ENCODE results near the gene EIF2B4. TPM values are rescaled to one million over a fixed set of nuclear protein-coding genes. Genes with fewer than 3 reads are reported as not detected.

EIF2B4 gene
- total RNA-seq, 1 experiment from 2014 or later: 57.2 TPM

DNA sequence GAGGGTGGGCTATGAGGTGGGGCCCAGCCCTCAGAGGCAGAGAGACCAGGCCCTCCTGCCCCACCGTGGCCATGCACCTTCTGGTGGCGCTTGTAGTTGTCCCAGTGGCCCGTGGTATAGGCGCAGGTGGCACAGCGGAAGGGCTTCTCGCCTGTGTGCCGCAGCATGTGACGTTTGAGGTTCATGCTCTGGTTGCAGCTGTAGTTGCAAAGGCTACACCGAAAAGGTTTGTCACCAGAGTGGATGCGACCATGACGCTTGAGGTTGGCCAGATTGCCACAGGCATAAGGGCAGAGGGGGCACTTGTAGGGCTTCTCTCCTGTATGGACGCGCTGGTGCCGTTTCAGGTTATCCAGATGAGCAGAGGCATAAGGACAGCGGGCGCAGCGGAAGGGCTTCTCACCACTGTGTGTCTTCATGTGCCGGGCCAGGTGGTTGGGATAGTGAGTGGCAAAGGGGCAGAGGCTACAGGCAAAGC is 7.5 kb upstream of the EIF2B4 start:
- in situ Hi-C loops (cut with HindIII; ENCODE audit: low pct_unique_long_range_greater_than_20kb, low sequenced_read_pairs) (no loop called here), intact Hi-C loops (cut with micrococcal nuclease; ENCODE audit: unreplicated experiment) (no loop called here)
- peak overlapping the region; percentile 11 for H3K27ac ChIP-seq (ENCODE audit: low read length)
- H3K9me3 ChIP-seq (ENCODE audit: control insufficient read depth, insufficient read depth, low read depth, low read length): no peaks in the 10 kb centered on the region
- H3K4me1 ChIP-seq (ENCODE audit: control insufficient read depth, insufficient read depth, low read length): peaks cover 40% of the 10 kb centered on the region
- ATAC-seq: no peak
- DNase-seq (ENCODE audit: low read depth, low spot score): no peak
- peaks cover 8% of the 10 kb centered on the region for H3K36me3 ChIP-seq (ENCODE audit: control insufficient read depth, insufficient read depth, low read length)
- ChIA-PET CTCF (no interaction called here), POLR2A (no interaction called here)
- no peak overlapping the region for H3K4me3 ChIP-seq (ENCODE audit: low read depth in 2 of 2, low read length in 2 of 2)
- no TSS peak for BruUV-seq (replicated peaks)
- H3K27me3 ChIP-seq (ENCODE audit: control insufficient read depth, insufficient read depth, low read length): no peaks in the 10 kb centered on the region
- TF ChIP-seq POLR2AphosphoS5 (IDR thresholded peaks at IDR 0.05; ENCODE audit: low read depth, low read length) (0 out of 2 replicates have a peak, but pooled peaks have one; percentile 33), TCF7L2 (IDR thresholded peaks at IDR 0.05; ENCODE audit: low read depth, low read length) (no peak)

DNA sequence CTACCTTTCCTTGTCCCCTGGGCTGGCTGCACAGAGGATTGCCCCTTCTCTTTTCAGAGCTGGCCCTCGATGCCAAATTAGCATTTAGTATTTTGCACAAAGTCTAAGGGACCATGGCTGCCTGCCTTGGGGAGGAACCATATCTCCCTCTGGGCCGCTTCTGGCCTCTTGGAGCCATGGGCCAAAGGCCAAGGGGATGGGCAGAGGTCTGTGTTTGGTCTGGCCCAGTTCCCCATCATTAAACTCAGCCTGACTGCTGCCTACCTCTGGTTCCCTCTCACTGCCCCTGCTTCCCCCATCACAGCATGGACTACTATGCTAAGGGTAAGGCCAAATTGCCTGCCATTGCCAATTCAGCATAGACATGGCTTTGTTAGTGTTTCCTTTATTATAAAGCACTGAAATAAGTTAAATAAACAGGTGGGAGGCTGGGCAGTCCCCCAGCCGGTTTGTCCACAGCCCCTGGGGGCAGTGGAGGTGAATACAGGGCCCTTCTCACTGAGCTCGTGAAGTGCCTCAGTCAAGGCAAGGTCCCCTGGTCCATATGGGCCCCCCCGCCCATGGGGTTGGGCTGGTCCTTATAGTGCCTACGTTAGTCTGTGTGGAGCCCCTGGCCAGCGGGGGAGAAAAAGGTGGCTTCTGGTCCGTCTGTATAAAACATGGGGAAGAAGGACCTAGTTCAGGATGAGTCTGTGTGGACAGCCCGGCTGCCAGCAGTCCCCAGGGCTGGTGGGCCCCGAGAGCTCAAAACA is 6.9 kb upstream of the EIF2B4 start:
- Histone ChIP-seq H3K4me3 (ENCODE audit: low read depth in 2 of 2, low read length in 2 of 2) (no peak overlapping the region), H3K36me3 (ENCODE audit: control insufficient read depth, insufficient read depth, low read length) (peaks cover 8% of the 10 kb centered on the region), H3K9me3 (ENCODE audit: control insufficient read depth, insufficient read depth, low read depth, low read length) (no peaks in the 10 kb centered on the region), H3K4me1 (ENCODE audit: control insufficient read depth, insufficient read depth, low read length) (peaks cover 42% of the 10 kb centered on the region), H3K27me3 (ENCODE audit: control insufficient read depth, insufficient read depth, low read length) (no peaks in the 10 kb centered on the region), H3K27ac (ENCODE audit: low read length) (peak overlapping the region; percentile 11)
- intact Hi-C loops (cut with micrococcal nuclease; ENCODE audit: unreplicated experiment): no loop called here
- in situ Hi-C loops (cut with HindIII; ENCODE audit: low pct_unique_long_range_greater_than_20kb, low sequenced_read_pairs): no loop called here
- BruUV-seq (replicated peaks): no TSS peak
- ChIA-PET POLR2A (no interaction called here), CTCF (no interaction called here)
- DNase-seq (ENCODE audit: low read depth, low spot score) (no peak), ATAC-seq (no peak)
- TF ChIP-seq TCF7L2 (IDR thresholded peaks at IDR 0.05; ENCODE audit: low read depth, low read length) (no peak), SIN3A (IDR thresholded peaks at IDR 0.05; ENCODE audit: borderline replicate concordance, insufficient read depth, low read depth, low read length) (no peak), POLR2AphosphoS5 (IDR thresholded peaks at IDR 0.05; ENCODE audit: low read depth, low read length) (peak; percentile 2; the same call in 1 of the 2 replicates)
- TF ChIP-seq, protein P1, sequence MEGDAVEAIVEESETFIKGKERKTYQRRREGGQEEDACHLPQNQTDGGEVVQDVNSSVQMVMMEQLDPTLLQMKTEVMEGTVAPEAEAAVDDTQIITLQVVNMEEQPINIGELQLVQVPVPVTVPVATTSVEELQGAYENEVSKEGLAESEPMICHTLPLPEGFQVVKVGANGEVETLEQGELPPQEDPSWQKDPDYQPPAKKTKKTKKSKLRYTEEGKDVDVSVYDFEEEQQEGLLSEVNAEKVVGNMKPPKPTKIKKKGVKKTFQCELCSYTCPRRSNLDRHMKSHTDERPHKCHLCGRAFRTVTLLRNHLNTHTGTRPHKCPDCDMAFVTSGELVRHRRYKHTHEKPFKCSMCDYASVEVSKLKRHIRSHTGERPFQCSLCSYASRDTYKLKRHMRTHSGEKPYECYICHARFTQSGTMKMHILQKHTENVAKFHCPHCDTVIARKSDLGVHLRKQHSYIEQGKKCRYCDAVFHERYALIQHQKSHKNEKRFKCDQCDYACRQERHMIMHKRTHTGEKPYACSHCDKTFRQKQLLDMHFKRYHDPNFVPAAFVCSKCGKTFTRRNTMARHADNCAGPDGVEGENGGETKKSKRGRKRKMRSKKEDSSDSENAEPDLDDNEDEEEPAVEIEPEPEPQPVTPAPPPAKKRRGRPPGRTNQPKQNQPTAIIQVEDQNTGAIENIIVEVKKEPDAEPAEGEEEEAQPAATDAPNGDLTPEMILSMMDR (IDR thresholded peaks at IDR 0.05): no peak
- TF ChIP-seq, protein P2, sequence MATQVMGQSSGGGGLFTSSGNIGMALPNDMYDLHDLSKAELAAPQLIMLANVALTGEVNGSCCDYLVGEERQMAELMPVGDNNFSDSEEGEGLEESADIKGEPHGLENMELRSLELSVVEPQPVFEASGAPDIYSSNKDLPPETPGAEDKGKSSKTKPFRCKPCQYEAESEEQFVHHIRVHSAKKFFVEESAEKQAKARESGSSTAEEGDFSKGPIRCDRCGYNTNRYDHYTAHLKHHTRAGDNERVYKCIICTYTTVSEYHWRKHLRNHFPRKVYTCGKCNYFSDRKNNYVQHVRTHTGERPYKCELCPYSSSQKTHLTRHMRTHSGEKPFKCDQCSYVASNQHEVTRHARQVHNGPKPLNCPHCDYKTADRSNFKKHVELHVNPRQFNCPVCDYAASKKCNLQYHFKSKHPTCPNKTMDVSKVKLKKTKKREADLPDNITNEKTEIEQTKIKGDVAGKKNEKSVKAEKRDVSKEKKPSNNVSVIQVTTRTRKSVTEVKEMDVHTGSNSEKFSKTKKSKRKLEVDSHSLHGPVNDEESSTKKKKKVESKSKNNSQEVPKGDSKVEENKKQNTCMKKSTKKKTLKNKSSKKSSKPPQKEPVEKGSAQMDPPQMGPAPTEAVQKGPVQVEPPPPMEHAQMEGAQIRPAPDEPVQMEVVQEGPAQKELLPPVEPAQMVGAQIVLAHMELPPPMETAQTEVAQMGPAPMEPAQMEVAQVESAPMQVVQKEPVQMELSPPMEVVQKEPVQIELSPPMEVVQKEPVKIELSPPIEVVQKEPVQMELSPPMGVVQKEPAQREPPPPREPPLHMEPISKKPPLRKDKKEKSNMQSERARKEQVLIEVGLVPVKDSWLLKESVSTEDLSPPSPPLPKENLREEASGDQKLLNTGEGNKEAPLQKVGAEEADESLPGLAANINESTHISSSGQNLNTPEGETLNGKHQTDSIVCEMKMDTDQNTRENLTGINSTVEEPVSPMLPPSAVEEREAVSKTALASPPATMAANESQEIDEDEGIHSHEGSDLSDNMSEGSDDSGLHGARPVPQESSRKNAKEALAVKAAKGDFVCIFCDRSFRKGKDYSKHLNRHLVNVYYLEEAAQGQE (IDR thresholded peaks at IDR 0.05; ENCODE audit: insufficient read depth in 1 of 2, low read depth in 2 of 2, low read length in 1 of 2): no peak
